ENCODE measurements around the gene ITGA8. TPM values are rescaled to one million over a fixed set of nuclear protein-coding genes. Genes with fewer than 3 reads are reported as not detected.
"Not testable (repeated sequence)": the region's sequence is repeated elsewhere in the genome, so short reads cannot be mapped to it uniquely, and the experiment has no call there.

ITGA8 gene
- total RNA-seq, 1 donor from 2014 or later: 2.4 TPM

DNA sequence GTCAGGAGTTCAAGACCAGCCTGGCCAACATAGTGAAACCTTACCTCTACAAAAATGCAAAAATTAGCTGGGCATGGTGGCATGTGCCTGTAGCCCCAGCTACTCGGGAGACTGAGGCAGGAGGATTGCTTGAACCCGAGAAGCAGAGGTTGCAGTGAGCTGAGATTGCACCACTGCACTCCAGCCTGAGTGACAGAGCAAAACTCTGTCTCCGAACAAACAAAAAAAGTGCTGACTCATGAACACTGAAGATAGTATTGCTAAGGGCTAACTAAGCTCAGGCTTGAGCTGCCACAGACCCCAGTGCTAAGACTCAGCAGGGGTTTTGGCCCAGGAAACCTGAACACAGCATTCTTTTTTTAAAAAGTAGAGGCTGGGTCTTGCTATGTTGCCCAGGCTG, 162.6 kb downstream of the ITGA8 start:
- DNase-seq (ENCODE audit: low spot score): not testable (repeated sequence)

- DNase-seq (ENCODE audit: low spot score): no peak
These were observed 168.8 kb downstream of the ITGA8 start for GRCh38 chr10:15550950-15551349.

DNA sequence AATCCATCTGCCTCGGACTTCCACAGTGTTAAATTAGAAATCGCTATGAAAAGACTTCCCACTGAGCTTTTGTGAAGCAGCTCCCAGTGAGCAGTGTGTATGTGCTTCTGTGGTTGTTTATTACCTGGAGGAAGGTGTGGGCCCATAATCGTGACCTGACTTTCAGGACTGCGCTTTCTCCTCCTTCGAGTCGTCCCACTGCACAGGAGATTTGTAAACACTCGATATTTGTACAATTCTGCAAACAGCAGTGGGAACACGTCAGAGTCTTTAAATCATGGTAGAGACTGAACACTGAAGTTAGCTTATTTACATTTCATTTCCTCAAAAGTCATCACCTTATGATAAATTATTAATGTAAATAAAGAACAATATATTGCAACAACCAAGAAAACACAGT, 171.4 kb downstream of the ITGA8 start:
- DNase-seq (ENCODE audit: low spot score): no peak

DNA sequence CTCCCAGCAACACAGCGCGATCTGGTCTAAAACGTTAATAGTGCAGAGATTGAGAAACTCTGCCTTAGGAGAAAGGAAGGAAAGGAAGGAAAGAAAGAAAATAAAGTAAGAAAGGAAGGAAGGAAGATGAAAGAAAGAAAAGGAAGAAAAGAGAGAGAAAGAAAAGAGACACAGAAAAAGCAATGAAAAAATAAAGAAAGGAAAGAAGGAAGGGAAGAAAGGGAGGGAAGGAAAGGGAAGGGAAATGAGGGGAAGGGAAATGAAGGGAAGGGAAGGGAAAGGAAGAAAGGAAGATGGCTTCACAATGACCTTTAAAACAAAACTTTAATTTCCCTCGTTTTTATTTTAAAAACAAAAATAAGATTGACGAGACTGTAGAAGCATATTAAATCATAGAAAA, 173.1 kb downstream of the ITGA8 start:
- no peak for DNase-seq (ENCODE audit: low spot score)

DNA sequence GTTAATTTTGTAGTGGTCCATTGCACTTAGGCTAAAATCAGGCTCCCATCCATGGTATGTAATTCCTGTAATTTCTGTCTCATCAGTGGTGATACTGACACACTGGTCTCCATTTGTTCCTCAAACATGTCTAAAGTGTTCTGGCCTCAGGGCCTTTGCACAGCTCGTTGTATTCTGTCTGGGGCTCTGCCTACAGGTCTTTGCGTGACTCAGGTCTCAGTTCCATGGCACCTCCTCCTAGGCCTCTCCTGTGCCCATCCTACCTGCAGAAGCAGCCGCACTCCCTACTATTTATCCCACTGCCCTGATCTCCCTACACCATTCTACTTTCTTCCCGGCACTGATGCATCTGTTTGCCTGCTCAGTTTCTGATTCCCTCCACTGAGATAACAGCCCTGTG, 173.8 kb downstream of the ITGA8 start:
- no peak for DNase-seq (ENCODE audit: low spot score)

DNA sequence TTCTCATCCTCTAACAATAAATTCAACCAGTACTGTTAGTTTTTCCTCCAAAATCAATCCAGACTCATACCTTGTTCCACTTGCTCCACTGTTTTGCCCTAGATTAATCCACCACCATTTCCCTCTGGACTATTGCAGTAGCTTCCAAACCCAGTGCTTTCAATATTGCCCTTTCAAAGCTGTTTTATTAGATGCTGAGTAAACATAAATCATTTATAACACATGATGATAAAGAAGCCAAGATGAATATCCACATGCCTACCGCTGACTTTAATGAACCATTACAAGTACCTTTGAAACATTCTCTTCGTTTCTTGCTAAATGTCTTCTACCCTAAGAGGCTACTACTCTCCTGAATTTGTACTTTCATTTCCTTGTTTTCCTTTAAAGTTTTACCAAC, 174.5 kb downstream of the ITGA8 start:
- DNase-seq (ENCODE audit: low spot score): no peak

DNA sequence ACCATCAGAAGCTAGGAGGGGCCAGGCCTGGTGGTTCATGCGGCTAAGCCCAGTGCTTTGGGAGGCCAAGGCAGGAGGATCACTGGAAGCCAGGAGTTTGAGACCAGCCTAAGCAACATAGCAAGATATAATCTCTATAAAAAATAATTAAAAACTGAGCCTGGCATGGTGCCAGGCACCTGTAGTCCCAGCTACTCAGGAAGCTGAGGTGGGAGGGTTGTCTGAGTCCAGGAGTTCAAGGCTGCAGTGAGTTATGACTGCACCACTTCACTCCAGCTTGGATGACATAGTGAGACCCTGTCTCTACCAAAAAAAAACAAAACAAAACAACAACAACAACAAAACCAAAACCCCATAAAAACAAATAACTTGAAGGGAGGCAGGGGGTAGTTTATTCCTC, 175.7 kb downstream of the ITGA8 start:
- DNase-seq (ENCODE audit: low spot score): no peak

DNA sequence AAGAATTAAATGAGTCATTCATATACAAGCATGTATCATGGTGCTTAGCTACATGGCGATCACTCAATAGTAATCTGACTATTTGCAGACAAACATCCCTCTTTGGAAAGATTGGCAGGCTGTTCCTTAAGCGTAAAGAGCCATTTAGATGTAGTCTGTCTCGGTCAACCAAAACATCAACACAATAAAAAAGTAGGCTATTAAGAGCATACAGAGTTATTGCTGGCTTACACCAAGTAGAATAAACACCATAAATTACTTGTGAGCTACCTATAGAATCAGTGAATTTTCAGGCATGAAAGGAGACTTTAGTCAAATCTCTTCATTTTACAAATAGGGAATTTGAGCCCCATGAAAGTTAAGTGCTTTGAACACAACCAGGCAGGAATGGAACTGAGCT, 176.9 kb downstream of the ITGA8 start:
- no peak for DNase-seq (ENCODE audit: low spot score)

- DNase-seq (ENCODE audit: low spot score): no peak
These were observed 178.3 kb downstream of the ITGA8 start for GRCh38 chr10:15541376-15541775.

DNA sequence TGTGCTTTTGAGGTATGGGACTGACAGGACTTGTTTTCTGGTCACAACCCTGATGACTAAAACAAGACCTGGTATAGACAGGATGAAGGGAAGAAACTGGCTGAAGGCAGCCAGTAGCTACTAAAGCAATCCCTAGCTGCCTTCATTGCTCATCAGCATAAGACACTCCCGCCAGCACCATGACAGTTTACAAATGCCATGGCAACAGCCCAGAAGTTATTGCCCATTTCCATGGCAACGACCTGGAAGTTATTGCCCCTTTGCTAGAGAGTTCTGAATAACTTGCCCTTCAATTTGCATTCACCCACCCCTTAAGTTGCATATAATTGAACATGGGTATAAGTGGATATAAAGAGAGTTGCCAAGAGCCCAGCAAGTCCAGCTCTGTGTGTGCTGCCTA, 179.0 kb downstream of the ITGA8 start:
- no peak for DNase-seq (ENCODE audit: low spot score)

DNA sequence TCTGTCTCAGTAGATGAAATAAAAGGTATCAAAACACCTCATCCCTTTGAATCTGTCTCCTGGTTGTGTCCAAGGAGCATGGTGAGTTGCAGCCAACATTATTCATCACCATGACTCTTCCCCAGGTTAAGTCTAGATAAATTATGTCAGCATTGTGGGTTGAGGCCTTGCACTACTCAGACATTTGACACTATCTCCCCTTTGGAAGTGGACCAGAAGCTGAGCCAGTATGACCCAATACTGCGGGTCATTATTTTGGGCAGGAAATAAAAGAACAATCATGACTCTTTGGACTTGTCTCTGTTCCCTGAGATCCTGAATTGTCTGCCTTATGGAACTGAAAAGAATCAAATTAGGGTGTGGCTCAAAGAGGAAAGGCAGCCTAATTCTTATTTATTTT, 180.5 kb downstream of the ITGA8 start:
- no peak for DNase-seq (ENCODE audit: low spot score)

- DNase-seq (ENCODE audit: low spot score): not testable (repeated sequence)
These were observed 184.7 kb downstream of the ITGA8 start for GRCh38 chr10:15534928-15535538.

- DNase-seq (ENCODE audit: low spot score): no peak
These were observed 187.6 kb downstream of the ITGA8 start for GRCh38 chr10:15531927-15532722.

- DNase-seq (ENCODE audit: low spot score): no peak
These were observed 190.9 kb downstream of the ITGA8 start for GRCh38 chr10:15528859-15529239.

- DNase-seq (ENCODE audit: low spot score): no peak
These were observed 193.0 kb downstream of the ITGA8 start for GRCh38 chr10:15526754-15527153.

DNA sequence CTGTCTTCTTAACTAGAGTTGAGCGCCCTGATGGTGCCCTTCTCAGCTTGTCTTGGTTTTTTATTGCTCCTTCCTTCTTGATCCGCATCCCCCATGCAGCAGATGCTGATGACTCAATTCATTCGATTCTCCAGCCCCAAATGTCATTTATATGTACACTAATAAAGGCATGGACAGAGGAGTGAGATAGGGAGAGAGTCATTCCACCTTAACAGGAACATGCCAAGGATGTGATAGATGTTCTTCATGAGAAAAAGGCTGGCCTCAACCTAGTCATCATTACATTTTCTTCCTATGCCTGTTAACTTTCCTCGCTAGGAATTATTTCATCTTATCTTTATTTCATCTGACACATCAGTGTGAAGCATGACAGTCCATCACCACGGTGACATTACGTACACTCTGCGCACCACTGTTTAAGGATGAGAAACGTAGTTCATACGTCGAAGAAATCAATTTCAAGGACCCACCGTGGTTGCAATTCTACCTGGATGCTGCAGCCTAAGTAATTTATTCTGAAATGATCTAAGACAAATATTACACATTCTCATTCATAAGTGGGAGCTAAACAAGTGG, 198.3 kb downstream of the ITGA8 start:
- DNase-seq (ENCODE audit: low spot score): no peak

- DNase-seq (ENCODE audit: low spot score): no peak
These were observed 201.5 kb downstream of the ITGA8 start for GRCh38 chr10:15518250-15518649.

DNA sequence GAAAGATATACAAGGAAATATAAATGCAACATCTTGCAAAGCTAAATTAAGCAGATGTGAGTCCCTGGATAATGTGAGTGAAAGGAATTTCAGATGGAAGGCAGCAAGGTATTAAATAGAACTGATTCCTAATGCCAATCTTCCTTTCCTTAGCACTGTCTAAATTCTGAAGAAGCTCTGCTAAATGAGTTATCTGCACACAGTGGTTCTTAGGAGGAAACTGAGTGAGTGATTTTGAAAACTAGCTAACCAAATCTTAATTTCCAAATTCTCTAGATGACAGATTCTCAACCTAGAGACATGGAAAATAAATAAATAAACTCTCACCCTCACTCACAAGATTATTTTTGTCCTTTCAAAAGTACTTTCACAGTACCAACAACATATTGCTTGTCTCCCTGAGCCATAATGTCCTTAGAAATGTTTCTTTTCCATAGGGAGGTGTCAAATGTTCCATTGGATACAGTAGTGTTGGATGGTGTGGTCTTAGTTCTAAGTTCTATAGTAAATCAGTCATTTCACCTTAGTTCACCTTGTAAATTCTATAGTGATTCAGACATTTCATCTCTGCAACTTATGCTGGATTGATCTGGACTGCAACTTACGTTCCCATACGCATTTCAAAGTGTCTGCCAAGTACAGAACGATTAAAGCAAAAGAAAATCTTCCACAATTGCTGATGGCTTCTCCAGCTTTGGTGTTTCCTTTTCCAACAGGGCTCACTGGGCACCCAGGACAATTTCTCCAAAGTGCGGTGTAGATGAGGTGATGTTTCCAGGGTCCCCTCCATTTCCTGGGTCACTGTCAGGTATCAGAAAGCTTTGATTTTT, 203.3 kb downstream of the ITGA8 start:
- no peak for DNase-seq (ENCODE audit: low spot score)

GRCh38 chr10:15515202-15515601, 204.5 kb downstream of the ITGA8 start:
- no peak for DNase-seq (ENCODE audit: low spot score)

DNA sequence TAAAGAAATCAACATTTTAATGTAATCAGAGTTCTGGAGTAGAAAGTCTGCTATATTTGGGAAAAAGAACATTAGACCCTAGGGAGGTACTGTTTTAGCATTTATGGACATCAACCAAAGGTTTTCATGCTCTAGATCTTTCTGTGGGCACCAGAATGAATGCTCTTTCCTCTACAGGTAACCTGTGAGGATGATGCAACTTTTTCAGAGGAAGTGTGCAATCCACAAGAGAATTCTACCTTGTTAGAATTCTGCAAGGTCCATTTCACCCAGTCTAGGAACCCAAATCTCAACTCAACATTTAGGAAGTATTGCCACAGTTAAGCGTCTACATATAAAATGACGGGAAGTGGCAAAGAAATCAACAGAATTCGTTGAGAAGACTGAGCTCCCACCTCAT, 208.8 kb downstream of the ITGA8 start:
- no peak for DNase-seq (ENCODE audit: low spot score)

- no peak for DNase-seq (ENCODE audit: low spot score)
These were observed 214.4 kb downstream of the ITGA8 start for GRCh38 chr10:15505329-15505728.

DNA sequence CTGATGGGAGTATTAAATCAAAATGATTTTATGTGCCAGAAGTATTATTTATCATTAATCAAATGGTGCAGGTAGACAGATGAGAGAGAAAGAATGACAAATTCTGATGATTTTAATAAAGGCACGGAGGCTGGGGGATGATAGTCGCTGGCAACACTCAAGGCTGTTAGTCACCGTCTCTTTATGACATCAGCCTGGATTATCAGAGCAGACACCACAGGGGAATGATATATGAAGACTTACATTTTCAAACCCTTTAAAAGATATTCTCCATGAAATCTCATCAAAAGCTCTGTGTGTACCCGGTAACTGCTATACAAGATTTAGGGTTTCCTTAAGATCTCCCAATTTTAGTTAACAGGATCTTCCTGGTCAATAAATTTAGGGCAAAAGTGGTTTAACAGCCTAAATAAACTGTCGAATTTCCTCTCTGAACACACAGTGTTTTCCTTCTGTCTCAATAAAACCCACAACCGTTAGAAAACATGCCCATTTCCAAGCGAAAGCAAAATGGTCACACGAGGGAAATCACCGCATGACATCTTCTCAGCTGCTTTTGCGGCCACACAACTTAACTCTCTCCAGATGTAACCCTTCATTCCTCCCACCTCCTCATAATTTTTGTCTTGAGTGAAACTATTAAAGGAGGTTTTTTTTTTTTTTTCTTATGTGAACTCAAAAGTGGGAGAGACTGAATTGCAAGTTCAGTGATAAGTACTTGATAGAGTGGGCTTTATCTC, 215.5 kb downstream of the ITGA8 start:
- DNase-seq (ENCODE audit: low spot score): no peak
